Activated CD4-positive, CD25-positive, alpha-beta regulatory T cell (primary cell): Measurements from ENCODE around the gene UGT2B7.
"Not testable (repeated sequence)": the region's sequence is repeated elsewhere in the genome, so short reads cannot be mapped to it uniquely, and the experiment has no call there.

Experiments
- DNase-seq, 4 experiments: peaks; one replicate each; lab custom pipeline; 2025; lab: John Stamatoyannopoulos, UW

The UGT2B7 gene

GRCh38 chr4:69096111-69096656, at the start of gene UGT2B7:
UGT2B7 (plus strand) TSS chr4:69096474; CDS start chr4:69096521, 47 bp downstream.
- no peak for DNase-seq

- DNase-seq, result no peak
These were observed 46.4 kb upstream of the UGT2B7 start for GRCh38 chr4:69049860-69050259.

- DNase-seq, result not testable (repeated sequence)
These were observed 45.3 kb upstream of the UGT2B7 start for GRCh38 chr4:69050853-69051575.

- no peak for DNase-seq
These were observed 44.7 kb upstream of the UGT2B7 start for GRCh38 chr4:69051576-69051943.

GRCh38 chr4:69053309-69053885, 42.9 kb upstream of the UGT2B7 start:
- DNase-seq, result not testable (repeated sequence)

- DNase-seq, result not testable (repeated sequence)
These were observed 42.2 kb upstream of the UGT2B7 start for GRCh38 chr4:69054033-69054432.

GRCh38 chr4:69054578-69055200, 41.6 kb upstream of the UGT2B7 start:
- DNase-seq, result no peak

GRCh38 chr4:69056150-69056549, 40.1 kb upstream of the UGT2B7 start:
- DNase-seq, result no peak

GRCh38 chr4:69056921-69057550, 39.2 kb upstream of the UGT2B7 start:
- no peak for DNase-seq

GRCh38 chr4:69057620-69058409, 38.5 kb upstream of the UGT2B7 start:
- no peak for DNase-seq

- no peak for DNase-seq
These were observed 37.7 kb upstream of the UGT2B7 start for GRCh38 chr4:69058410-69059059.

- no peak for DNase-seq
These were observed 35.5 kb upstream of the UGT2B7 start for GRCh38 chr4:69060651-69061308.

- DNase-seq, result no peak
These were observed 31.9 kb upstream of the UGT2B7 start for GRCh38 chr4:69064391-69064790.

GRCh38 chr4:69066945-69067344, 29.3 kb upstream of the UGT2B7 start:
- no peak for DNase-seq

- no peak for DNase-seq
These were observed 27.2 kb upstream of the UGT2B7 start for GRCh38 chr4:69069085-69069484.

GRCh38 chr4:69070590-69070989, 25.7 kb upstream of the UGT2B7 start:
- no peak for DNase-seq

GRCh38 chr4:69071286-69071685, 25.0 kb upstream of the UGT2B7 start:
- DNase-seq, result no peak

- no peak for DNase-seq
These were observed 22.9 kb upstream of the UGT2B7 start for GRCh38 chr4:69073375-69073774.

- no peak for DNase-seq
These were observed 21.0 kb upstream of the UGT2B7 start for GRCh38 chr4:69075061-69075792.

GRCh38 chr4:69078852-69079251, 17.4 kb upstream of the UGT2B7 start:
- DNase-seq, result no peak
